PC-3 (cell line): ENCODE results near the gene CYTH1.

Experiments used
- EZH2phosphoT487 ChIP-seq: fragments of 300-600 bp; sonication (generic); IDR thresholded peaks from 2 replicates; pipeline ENCODE4 v1.6.1; 2018; ENCODE audit warnings: mild to moderate bottlenecking, antibody characterized with exemption, low read length, borderline replicate concordance
- TF ChIP-seq, protein P1 (sequence below): fragments of 300-600 bp; sonication (generic); conservative IDR thresholded peaks from 2 replicates; pipeline ENCODE4 v1.5.1; 2017; ENCODE audit warnings: antibody characterized with exemption, low read depth, mild to moderate bottlenecking, low read length

DNA sequence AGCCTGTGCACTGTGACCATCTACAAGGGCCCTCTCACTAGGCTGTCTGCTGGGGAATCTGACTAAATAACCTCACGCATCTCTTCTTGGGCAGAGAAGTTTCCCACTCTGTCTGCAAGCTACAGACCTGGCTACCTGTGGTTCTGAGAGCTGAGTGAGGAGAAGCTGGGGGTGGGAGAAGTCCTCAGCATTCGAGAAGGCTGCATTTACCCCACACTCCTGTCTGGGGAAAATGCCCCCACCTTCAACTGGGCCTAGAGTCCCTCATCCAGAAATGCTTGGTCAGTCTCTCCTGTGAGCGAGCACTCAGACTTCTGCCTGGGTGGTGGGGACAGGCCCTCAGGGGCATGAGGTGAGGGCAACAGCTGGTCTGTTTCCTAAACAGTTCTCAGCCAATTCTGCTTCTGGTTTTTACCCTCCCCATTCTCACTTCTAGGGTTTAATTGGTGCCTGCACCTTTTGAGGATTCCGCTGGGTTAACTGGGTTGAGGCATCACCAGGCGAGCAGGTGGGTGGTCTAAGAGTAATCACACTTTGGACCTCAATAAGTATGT is 98.6 kb downstream of the CYTH1 start:
- TF ChIP-seq, protein P1, sequence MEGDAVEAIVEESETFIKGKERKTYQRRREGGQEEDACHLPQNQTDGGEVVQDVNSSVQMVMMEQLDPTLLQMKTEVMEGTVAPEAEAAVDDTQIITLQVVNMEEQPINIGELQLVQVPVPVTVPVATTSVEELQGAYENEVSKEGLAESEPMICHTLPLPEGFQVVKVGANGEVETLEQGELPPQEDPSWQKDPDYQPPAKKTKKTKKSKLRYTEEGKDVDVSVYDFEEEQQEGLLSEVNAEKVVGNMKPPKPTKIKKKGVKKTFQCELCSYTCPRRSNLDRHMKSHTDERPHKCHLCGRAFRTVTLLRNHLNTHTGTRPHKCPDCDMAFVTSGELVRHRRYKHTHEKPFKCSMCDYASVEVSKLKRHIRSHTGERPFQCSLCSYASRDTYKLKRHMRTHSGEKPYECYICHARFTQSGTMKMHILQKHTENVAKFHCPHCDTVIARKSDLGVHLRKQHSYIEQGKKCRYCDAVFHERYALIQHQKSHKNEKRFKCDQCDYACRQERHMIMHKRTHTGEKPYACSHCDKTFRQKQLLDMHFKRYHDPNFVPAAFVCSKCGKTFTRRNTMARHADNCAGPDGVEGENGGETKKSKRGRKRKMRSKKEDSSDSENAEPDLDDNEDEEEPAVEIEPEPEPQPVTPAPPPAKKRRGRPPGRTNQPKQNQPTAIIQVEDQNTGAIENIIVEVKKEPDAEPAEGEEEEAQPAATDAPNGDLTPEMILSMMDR: no peak
- no peak for TF ChIP-seq EZH2phosphoT487
